ENCODE data around the gene MRGPRX4.
"Not testable (repeated sequence)": the region's sequence is repeated elsewhere in the genome, so short reads cannot be mapped to it uniquely, and the experiment has no call there.

The MRGPRX4 gene

DNA sequence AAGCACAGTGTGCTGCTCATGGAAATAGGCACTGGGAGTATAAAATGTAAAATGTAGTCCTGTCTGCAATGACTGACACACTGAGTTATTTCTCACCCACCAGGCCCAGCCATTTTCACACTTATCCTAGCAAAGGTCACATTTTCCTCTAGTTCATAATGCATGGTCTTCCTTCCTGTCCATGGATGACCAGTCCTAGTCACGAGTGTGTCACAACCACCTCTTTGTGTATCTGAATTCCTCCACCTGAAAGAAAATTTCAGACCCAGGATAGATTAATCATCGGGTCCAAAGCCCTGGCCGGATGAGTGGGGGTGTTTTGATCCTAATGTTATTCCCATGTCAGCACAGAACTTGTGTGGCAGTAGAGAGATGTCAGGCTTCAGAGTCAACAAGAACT lies at the start of gene MRGPRX4:
TSS of gene MRGPRX4 (plus strand) at position 172 of the 400 bp plus-strand sequence. CDS start 420 bp downstream, outside the sequence.
- no peak for DNase-seq (ENCODE audit: low read depth)
- TF ChIP-seq, protein P1, sequence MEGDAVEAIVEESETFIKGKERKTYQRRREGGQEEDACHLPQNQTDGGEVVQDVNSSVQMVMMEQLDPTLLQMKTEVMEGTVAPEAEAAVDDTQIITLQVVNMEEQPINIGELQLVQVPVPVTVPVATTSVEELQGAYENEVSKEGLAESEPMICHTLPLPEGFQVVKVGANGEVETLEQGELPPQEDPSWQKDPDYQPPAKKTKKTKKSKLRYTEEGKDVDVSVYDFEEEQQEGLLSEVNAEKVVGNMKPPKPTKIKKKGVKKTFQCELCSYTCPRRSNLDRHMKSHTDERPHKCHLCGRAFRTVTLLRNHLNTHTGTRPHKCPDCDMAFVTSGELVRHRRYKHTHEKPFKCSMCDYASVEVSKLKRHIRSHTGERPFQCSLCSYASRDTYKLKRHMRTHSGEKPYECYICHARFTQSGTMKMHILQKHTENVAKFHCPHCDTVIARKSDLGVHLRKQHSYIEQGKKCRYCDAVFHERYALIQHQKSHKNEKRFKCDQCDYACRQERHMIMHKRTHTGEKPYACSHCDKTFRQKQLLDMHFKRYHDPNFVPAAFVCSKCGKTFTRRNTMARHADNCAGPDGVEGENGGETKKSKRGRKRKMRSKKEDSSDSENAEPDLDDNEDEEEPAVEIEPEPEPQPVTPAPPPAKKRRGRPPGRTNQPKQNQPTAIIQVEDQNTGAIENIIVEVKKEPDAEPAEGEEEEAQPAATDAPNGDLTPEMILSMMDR (IDR thresholded peaks at IDR 0.05; ENCODE audit: low read depth, low read length, missing control alignments): no peak
- no peak within 1 kb of the TSS for H3K4me3 ChIP-seq (ENCODE audit: low read depth, low read length)
- in situ Hi-C loops (cut with HindIII; ENCODE audit: low sequenced_read_pairs): no loop called here

DNA sequence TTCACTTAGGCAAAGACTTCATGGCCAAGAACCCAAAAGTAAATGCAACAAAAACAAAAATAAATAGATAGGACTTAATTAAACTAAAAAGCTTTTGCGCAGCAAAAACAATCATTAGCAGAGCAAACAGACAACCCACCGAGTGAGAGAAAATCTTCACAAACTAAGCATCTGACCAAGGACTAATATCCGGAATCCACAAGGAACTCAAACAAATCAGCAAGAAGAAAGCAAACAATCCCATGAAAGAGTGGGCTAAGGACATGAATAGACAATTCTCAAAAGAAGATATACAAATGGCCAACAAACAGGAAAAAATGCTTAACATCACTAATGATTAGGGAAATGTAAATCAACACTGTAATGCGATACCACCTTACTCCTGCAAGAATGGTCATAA lies 41.5 kb upstream of the MRGPRX4 start:
- in situ Hi-C loops (cut with HindIII; ENCODE audit: low sequenced_read_pairs): not testable (repeated sequence)

DNA sequence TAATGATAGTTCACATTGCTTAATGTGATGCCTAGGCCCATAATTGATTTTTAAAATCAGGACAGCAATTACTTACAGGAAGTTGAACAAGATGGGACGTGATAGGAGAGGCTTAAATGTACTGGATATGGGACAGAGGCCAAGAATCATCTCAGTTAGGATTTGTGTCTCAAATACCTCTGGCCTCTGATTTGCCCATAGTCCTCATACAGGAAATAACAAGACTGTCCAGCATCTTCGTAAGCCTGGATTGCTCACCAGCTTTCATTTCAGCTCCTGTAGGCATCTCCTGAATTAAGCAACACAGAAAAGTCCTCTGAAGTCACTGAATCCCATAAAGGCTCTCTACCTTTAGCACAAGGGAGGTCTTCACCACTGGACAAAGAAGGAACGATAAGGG lies 40.3 kb upstream of the MRGPRX4 start, which contains the start of gene MRGPRX3:
TSS of gene MRGPRX3 (plus strand) at position 231 of the 400 bp plus-strand sequence. CDS start 4,632 bp downstream, outside the sequence.
- TF ChIP-seq, protein P1 (IDR thresholded peaks at IDR 0.05; ENCODE audit: low read depth, low read length, missing control alignments): no peak
- in situ Hi-C loops (cut with HindIII; ENCODE audit: low sequenced_read_pairs): no loop called here
- no peak for DNase-seq (ENCODE audit: low read depth)
- H3K4me3 ChIP-seq (ENCODE audit: low read depth, low read length): no peak within 1 kb of the TSS

More for the DNA sequence above, 41.5 kb upstream of the MRGPRX4 start:
- not testable (repeated sequence) for H3K4me3 ChIP-seq (ENCODE audit: low read depth, low read length); DNase-seq (ENCODE audit: low read depth)

DNA sequence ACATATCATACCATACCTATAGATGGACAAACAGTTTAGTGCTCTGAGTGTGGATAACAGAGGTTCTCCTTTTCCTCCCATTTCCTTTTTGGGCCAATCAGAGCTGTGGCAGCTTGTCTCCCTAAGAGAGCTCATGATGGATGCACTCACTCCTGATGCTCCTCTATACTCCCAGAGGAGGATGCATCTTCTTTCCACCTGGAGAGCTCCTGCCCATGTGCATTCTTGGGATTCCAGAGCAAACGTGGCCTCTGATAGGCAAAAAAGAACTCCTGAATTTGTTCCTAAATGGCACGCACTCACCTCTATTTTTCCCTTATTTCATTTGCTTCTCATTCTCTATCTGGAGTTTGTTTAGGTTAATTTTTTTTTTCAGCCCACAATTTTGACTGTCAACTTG lies 37.3 kb upstream of the MRGPRX4 start:
- DNase-seq (ENCODE audit: low read depth): no peak
- H3K4me3 ChIP-seq (ENCODE audit: low read depth, low read length): no peak overlapping the region
- TF ChIP-seq, protein P1 (IDR thresholded peaks at IDR 0.05; ENCODE audit: low read depth, low read length, missing control alignments): no peak
- in situ Hi-C loops (cut with HindIII; ENCODE audit: low sequenced_read_pairs): no loop called here

DNA sequence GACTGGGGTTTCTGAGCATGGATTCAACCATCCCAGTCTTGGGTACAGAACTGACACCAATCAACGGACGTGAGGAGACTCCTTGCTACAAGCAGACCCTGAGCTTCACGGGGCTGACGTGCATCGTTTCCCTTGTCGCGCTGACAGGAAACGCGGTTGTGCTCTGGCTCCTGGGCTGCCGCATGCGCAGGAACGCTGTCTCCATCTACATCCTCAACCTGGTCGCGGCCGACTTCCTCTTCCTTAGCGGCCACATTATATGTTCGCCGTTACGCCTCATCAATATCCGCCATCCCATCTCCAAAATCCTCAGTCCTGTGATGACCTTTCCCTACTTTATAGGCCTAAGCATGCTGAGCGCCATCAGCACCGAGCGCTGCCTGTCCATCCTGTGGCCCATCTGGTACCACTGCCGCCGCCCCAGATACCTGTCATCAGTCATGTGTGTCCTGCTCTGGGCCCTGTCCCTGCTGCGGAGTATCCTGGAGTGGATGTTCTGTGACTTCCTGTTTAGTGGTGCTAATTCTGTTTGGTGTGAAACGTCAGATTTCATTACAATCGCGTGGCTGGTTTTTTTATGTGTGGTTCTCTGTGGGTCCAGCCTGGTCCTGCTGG lies 35.3 kb upstream of the MRGPRX4 start:
- no peak overlapping the region for H3K4me3 ChIP-seq (ENCODE audit: low read depth, low read length)
- DNase-seq (ENCODE audit: low read depth): no peak
- TF ChIP-seq, protein P1 (IDR thresholded peaks at IDR 0.05; ENCODE audit: low read depth, low read length, missing control alignments): no peak
- in situ Hi-C loops (cut with HindIII; ENCODE audit: low sequenced_read_pairs): no loop called here

DNA sequence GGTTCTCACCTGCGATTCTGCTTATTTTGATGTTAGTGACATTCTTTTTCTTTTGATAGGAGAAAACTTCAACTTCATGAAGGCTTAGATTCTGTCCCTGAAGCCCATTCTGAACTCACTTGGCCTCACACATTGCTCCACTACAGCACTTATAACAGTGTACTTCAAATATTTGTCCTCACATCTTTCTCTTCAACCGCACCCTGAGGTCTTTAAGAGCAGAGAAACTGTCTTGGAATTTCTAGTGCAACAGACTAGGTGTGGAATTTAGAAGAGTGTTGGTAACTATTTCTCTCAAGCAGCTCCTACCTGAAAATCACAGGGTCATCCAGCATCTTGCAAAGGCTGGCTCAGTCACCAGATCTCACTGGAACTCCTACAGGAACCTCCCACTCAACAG lies 32.5 kb upstream of the MRGPRX4 start:
- DNase-seq (ENCODE audit: low read depth): no peak
- in situ Hi-C loops (cut with HindIII; ENCODE audit: low sequenced_read_pairs): no loop called here

DNA sequence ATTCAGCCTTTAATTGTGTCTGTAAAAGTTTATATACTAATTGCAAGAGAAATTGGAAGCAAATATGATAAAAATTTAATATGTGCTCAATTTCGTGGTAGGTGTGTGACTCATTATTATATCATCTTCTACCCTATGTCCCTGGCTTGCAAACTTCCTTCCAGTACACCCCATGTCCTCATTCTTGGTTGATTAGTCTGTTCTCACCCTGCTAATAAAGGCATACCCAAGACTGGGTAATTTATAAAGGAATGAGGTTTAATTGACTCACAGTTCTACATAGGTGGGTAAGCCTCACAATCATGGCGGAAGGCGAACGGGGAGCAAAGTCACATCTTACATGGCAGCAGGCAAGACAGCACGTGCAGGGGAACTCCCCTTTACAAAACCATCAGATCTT lies 28.4 kb upstream of the MRGPRX4 start:
- in situ Hi-C loops (cut with HindIII; ENCODE audit: low sequenced_read_pairs): no loop called here
- TF ChIP-seq, protein P1 (IDR thresholded peaks at IDR 0.05; ENCODE audit: low read depth, low read length, missing control alignments): no peak
- H3K4me3 ChIP-seq (ENCODE audit: low read depth, low read length): no peak overlapping the region
- no peak for DNase-seq (ENCODE audit: low read depth)

More for the DNA sequence above, 32.5 kb upstream of the MRGPRX4 start:
- no peak overlapping the region for H3K4me3 ChIP-seq (ENCODE audit: low read depth, low read length)
- TF ChIP-seq, protein P1 (IDR thresholded peaks at IDR 0.05; ENCODE audit: low read depth, low read length, missing control alignments): no peak

Measured in astrocyte of the cerebellum (primary cell).